ENCODE results near the gene MARCHF3.

Gene MARCHF3

GRCh38 chr5:126919566-126919965 lies 110.8 kb downstream of the MARCHF3 start:
- no peaks in the 10 kb centered on the region for H3K9me2 ChIP-seq (replicated peaks; ENCODE audit: insufficient read depth, low read length)
- no peak overlapping the region for H3K4me2 ChIP-seq (ENCODE audit: low read depth, low read length)
- H4K20me1 ChIP-seq (ENCODE audit: insufficient read depth, low read length): no peaks in the 10 kb centered on the region
- no peaks in the 10 kb centered on the region for H3K79me2 ChIP-seq (ENCODE audit: low read length)
- no peak overlapping the region for H3K4me3 ChIP-seq (ENCODE audit: low read length)
- no peaks in the 10 kb centered on the region for H3K27me3 ChIP-seq (replicated peaks; ENCODE audit: insufficient read depth, low read length)
- no peaks in the 10 kb centered on the region for H3K36me3 ChIP-seq (replicated peaks; ENCODE audit: insufficient read depth, low read length)
- no peaks in the 10 kb centered on the region for H3K9me3 ChIP-seq (replicated peaks; ENCODE audit: insufficient read depth, low read length)
- TF ChIP-seq EZH2 (optimal IDR thresholded peaks at IDR 0.05; ENCODE audit: low read depth, low read length) (no peak), CTCF (IDR thresholded peaks at IDR 0.05; ENCODE audit: low read length) (no peak), EZH2phosphoT487 (IDR thresholded peaks at IDR 0.05; ENCODE audit: low read length) (no peak)
- DNase-seq: no peak
- H2AFZ ChIP-seq (ENCODE audit: low read length): no peak overlapping the region
- no peak overlapping the region for H3K27ac ChIP-seq (ENCODE audit: low read length)
- H3K4me1 ChIP-seq (ENCODE audit: low read length): no peaks in the 10 kb centered on the region
- no peak overlapping the region for H3K9ac ChIP-seq (ENCODE audit: low read length)
- H3F3A ChIP-seq (ENCODE audit: insufficient read depth, low read length): no peaks in the 10 kb centered on the region

GRCh38 chr5:126918615-126918957 lies 111.8 kb downstream of the MARCHF3 start:
- no peaks in the 10 kb centered on the region for H3K36me3 ChIP-seq (replicated peaks; ENCODE audit: insufficient read depth, low read length)
- no peak overlapping the region for H2AFZ ChIP-seq (ENCODE audit: low read length)
- no peaks in the 10 kb centered on the region for H3K9me2 ChIP-seq (replicated peaks; ENCODE audit: insufficient read depth, low read length)
- no peak overlapping the region for H3K4me2 ChIP-seq (ENCODE audit: low read depth, low read length)
- no peaks in the 10 kb centered on the region for H3K9me3 ChIP-seq (replicated peaks; ENCODE audit: insufficient read depth, low read length)
- H3K4me1 ChIP-seq (ENCODE audit: low read length): no peaks in the 10 kb centered on the region
- H3K4me3 ChIP-seq (ENCODE audit: low read length): no peak overlapping the region
- H3K79me2 ChIP-seq (ENCODE audit: low read length): no peaks in the 10 kb centered on the region
- no peak for TF ChIP-seq CTCF (IDR thresholded peaks at IDR 0.05; ENCODE audit: low read length)
- TF ChIP-seq EZH2phosphoT487 (IDR thresholded peaks at IDR 0.05; ENCODE audit: low read length): no peak
- no peak for TF ChIP-seq EZH2 (optimal IDR thresholded peaks at IDR 0.05; ENCODE audit: low read depth, low read length)
- H4K20me1 ChIP-seq (ENCODE audit: insufficient read depth, low read length): no peaks in the 10 kb centered on the region
- no peak overlapping the region for H3K9ac ChIP-seq (ENCODE audit: low read length)
- H3K27ac ChIP-seq (ENCODE audit: low read length): no peak overlapping the region
- H3F3A ChIP-seq (ENCODE audit: insufficient read depth, low read length): no peaks in the 10 kb centered on the region
- no peaks in the 10 kb centered on the region for H3K27me3 ChIP-seq (replicated peaks; ENCODE audit: insufficient read depth, low read length)
- no peak for DNase-seq

DNA sequence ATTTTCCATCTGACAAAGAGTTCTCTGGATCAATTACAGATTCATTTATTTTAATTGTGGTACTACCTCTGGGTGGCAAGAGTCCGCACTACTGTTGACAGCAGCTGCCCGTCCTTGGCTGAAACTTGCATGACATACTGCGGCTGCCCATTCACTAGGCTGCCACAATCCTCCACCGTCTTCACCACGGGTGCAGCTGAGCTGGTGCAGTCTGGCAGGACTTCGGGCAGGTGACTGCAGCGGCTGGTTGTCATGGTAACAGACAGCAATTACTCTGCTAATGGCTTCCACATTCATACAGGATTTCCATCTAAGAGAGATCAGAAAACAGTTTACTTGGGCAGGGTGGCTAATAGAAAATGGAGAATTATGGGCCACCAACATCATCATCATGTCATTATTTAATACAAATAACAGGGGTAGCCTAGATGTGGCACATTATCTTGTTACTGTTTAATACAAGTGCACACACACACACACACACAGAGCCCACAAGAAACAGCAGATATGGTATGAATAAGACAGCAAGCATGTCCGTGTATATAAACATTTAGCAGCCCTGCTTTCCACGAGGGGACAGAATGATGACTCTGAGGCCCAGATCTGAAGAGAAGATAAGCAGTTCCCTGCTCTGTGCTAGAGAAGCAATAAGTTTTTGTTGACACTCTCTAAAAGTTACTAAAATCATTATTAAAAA lies 112.3 kb downstream of the MARCHF3 start:
- Histone ChIP-seq H3K79me2 (ENCODE audit: low read length) (no peaks in the 10 kb centered on the region), H3K4me3 (ENCODE audit: low read length) (no peak overlapping the region), H3K4me1 (ENCODE audit: low read length) (no peaks in the 10 kb centered on the region), H4K20me1 (ENCODE audit: insufficient read depth, low read length) (no peaks in the 10 kb centered on the region), H3K36me3 (replicated peaks; ENCODE audit: insufficient read depth, low read length) (no peaks in the 10 kb centered on the region), H3K27ac (ENCODE audit: low read length) (no peak overlapping the region), H3F3A (ENCODE audit: insufficient read depth, low read length) (no peaks in the 10 kb centered on the region), H3K9ac (ENCODE audit: low read length) (no peak overlapping the region), H3K27me3 (replicated peaks; ENCODE audit: insufficient read depth, low read length) (no peaks in the 10 kb centered on the region), H3K4me2 (ENCODE audit: low read depth, low read length) (no peak overlapping the region), H3K9me3 (replicated peaks; ENCODE audit: insufficient read depth, low read length) (no peaks in the 10 kb centered on the region), H2AFZ (ENCODE audit: low read length) (no peak overlapping the region), H3K9me2 (replicated peaks; ENCODE audit: insufficient read depth, low read length) (no peaks in the 10 kb centered on the region)
- TF ChIP-seq EZH2phosphoT487 (IDR thresholded peaks at IDR 0.05; ENCODE audit: low read length) (no peak), CTCF (IDR thresholded peaks at IDR 0.05; ENCODE audit: low read length) (no peak), EZH2 (optimal IDR thresholded peaks at IDR 0.05; ENCODE audit: low read depth, low read length) (no peak)
- no peak for DNase-seq

All from MM.1S (cell line).